Breast epithelium (tissue), 3 donors: ENCODE results near the gene NANOS1.

Source experiments
- POLR2AphosphoS5 ChIP-seq, 3 donors: sonication (generic); formaldehyde crosslinking; IDR thresholded peaks; one replicate each; pipeline ENCODE4 v1.6.1; 2017; ENCODE audit warnings: antibody characterized with exemption in 3 of 3
- TF ChIP-seq, protein P1 (sequence below), 3 donors: fragments of 450-650 bp; IDR thresholded peaks; one replicate each; pipeline ENCODE4 v1.5.1; 2016 to 2017; ENCODE audit warnings: antibody characterized with exemption in 3 of 3, mild to moderate bottlenecking in 3 of 3, moderate library complexity in 3 of 3

DNA sequence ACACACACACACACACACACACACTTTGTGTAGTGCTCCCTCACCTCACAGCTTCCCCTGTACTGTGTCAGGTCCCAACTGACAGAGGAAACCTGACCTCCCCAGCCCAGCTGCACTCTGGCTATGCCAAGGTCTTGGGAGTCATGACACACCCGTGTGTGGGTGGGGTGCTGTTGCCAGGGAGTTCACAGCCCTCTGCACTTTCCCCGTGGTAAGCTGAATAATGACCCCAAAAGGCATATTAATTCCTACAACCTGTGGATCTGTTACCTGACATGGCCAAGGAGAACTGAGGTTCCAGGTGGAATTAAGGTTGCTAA lies 8.9 kb upstream of the NANOS1 start:
- no peak for TF ChIP-seq POLR2AphosphoS5 (IDR thresholded peaks at IDR 0.05)
- TF ChIP-seq, protein P1, sequence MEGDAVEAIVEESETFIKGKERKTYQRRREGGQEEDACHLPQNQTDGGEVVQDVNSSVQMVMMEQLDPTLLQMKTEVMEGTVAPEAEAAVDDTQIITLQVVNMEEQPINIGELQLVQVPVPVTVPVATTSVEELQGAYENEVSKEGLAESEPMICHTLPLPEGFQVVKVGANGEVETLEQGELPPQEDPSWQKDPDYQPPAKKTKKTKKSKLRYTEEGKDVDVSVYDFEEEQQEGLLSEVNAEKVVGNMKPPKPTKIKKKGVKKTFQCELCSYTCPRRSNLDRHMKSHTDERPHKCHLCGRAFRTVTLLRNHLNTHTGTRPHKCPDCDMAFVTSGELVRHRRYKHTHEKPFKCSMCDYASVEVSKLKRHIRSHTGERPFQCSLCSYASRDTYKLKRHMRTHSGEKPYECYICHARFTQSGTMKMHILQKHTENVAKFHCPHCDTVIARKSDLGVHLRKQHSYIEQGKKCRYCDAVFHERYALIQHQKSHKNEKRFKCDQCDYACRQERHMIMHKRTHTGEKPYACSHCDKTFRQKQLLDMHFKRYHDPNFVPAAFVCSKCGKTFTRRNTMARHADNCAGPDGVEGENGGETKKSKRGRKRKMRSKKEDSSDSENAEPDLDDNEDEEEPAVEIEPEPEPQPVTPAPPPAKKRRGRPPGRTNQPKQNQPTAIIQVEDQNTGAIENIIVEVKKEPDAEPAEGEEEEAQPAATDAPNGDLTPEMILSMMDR (IDR thresholded peaks at IDR 0.05), result no peak
